Skeletal muscle satellite cell (primary cell): ENCODE measurements around the gene ZBED3.

Source experiments
- H3K27me3 ChIP-seq: 2 replicates; pipeline ENCODE4 v1.7.0; 2013; ENCODE audit warnings: low read length; ENCODE audit not compliant: control insufficient read depth, insufficient read depth
- H3K36me3 ChIP-seq: 2 replicates; pipeline ENCODE4 v1.7.0; 2013; ENCODE audit warnings: mild to moderate bottlenecking, control low read depth, low read length; ENCODE audit not compliant: insufficient read depth
- H3K4me1 ChIP-seq: 2 replicates; pipeline ENCODE4 v1.7.0; 2013; ENCODE audit warnings: low read length; ENCODE audit not compliant: control insufficient read depth, insufficient read depth
- H3K4me2 ChIP-seq: 2 replicates; pipeline ENCODE4 v1.7.0; 2013; ENCODE audit warnings: mild to moderate bottlenecking, low read length
- H3K4me3 ChIP-seq: 2 replicates; pipeline ENCODE4 v1.7.0; 2013; ENCODE audit warnings: low read length
- H3K9ac ChIP-seq: 2 replicates; pipeline ENCODE4 v1.7.0; 2013; ENCODE audit warnings: mild to moderate bottlenecking, low read depth, low read length, moderate library complexity
- H3K9me3 ChIP-seq: replicated peaks from 2 replicates; pipeline ENCODE4 v1.7.0; 2013; ENCODE audit warnings: mild to moderate bottlenecking, control low read depth, low read length

ZBED3 gene

GRCh38 chr5:77076961-77077828 lies 9.9 kb downstream of the ZBED3 start:
- no peaks in the 10 kb centered on the region for H3K36me3 ChIP-seq
- H3K4me1 ChIP-seq: peaks cover 9% of the 10 kb centered on the region
- peak overlapping the region; percentile 74 for H3K9ac ChIP-seq
- H3K4me3 ChIP-seq: peak overlapping the region; percentile 72
- H3K9me3 ChIP-seq: no peaks in the 10 kb centered on the region
- no peaks in the 10 kb centered on the region for H3K27me3 ChIP-seq
- H3K4me2 ChIP-seq: peak overlapping the region; percentile 92

GRCh38 chr5:77074745-77075144 lies 12.3 kb downstream of the ZBED3 start:
- H3K4me1 ChIP-seq: peaks cover 9% of the 10 kb centered on the region
- no peak overlapping the region for H3K4me3 ChIP-seq
- no peaks in the 10 kb centered on the region for H3K36me3 ChIP-seq
- H3K4me2 ChIP-seq: no peak overlapping the region
- H3K9me3 ChIP-seq: no peaks in the 10 kb centered on the region
- H3K9ac ChIP-seq: no peak overlapping the region
- H3K27me3 ChIP-seq: no peaks in the 10 kb centered on the region

- Histone ChIP-seq H3K4me3 (no peak overlapping the region), H3K4me2 (no peak overlapping the region), H3K36me3 (no peaks in the 10 kb centered on the region), H3K4me1 (peaks cover 9% of the 10 kb centered on the region), H3K27me3 (no peaks in the 10 kb centered on the region), H3K9me3 (no peaks in the 10 kb centered on the region), H3K9ac (no peak overlapping the region)
Measured at GRCh38 chr5:77073667-77074066, 13.4 kb downstream of the ZBED3 start.

- Histone ChIP-seq H3K9ac (no peak overlapping the region), H3K4me3 (no peak overlapping the region), H3K4me2 (no peak overlapping the region), H3K4me1 (peaks cover 6% of the 10 kb centered on the region), H3K9me3 (no peaks in the 10 kb centered on the region), H3K36me3 (peaks cover 19% of the 10 kb centered on the region), H3K27me3 (no peaks in the 10 kb centered on the region)
Measured at GRCh38 chr5:77066823-77067442, 20.2 kb downstream of the ZBED3 start.

GRCh38 chr5:77066184-77066583 lies 20.9 kb downstream of the ZBED3 start:
- no peaks in the 10 kb centered on the region for H3K27me3 ChIP-seq
- no peak overlapping the region for H3K4me3 ChIP-seq
- H3K9me3 ChIP-seq: no peaks in the 10 kb centered on the region
- H3K4me1 ChIP-seq: peaks cover 6% of the 10 kb centered on the region
- no peak overlapping the region for H3K4me2 ChIP-seq
- H3K9ac ChIP-seq: no peak overlapping the region
- H3K36me3 ChIP-seq: peaks cover 26% of the 10 kb centered on the region

GRCh38 chr5:77065256-77065655 lies 21.8 kb downstream of the ZBED3 start:
- no peaks in the 10 kb centered on the region for H3K27me3 ChIP-seq
- H3K4me2 ChIP-seq: no peak overlapping the region
- no peaks in the 10 kb centered on the region for H3K9me3 ChIP-seq
- H3K4me1 ChIP-seq: peaks cover 6% of the 10 kb centered on the region
- peaks cover 35% of the 10 kb centered on the region for H3K36me3 ChIP-seq
- H3K9ac ChIP-seq: no peak overlapping the region
- H3K4me3 ChIP-seq: no peak overlapping the region

GRCh38 chr5:77064040-77064439 lies 23.0 kb downstream of the ZBED3 start:
- Histone ChIP-seq H3K4me3 (no peak overlapping the region), H3K9ac (no peak overlapping the region), H3K27me3 (no peaks in the 10 kb centered on the region), H3K4me2 (no peak overlapping the region), H3K4me1 (peaks cover 6% of the 10 kb centered on the region), H3K36me3 (peaks cover 47% of the 10 kb centered on the region), H3K9me3 (no peaks in the 10 kb centered on the region)

GRCh38 chr5:77046416-77047073 lies 40.5 kb downstream of the ZBED3 start:
- Histone ChIP-seq H3K36me3 (peaks cover 40% of the 10 kb centered on the region), H3K27me3 (no peaks in the 10 kb centered on the region), H3K4me2 (no peak overlapping the region), H3K4me1 (no peaks in the 10 kb centered on the region), H3K4me3 (no peak overlapping the region), H3K9ac (no peak overlapping the region), H3K9me3 (no peaks in the 10 kb centered on the region)

GRCh38 chr5:77035950-77036349 lies 51.1 kb downstream of the ZBED3 start:
- peaks cover 10% of the 10 kb centered on the region for H3K4me1 ChIP-seq
- no peak overlapping the region for H3K9ac ChIP-seq
- no peaks in the 10 kb centered on the region for H3K9me3 ChIP-seq
- H3K27me3 ChIP-seq: no peaks in the 10 kb centered on the region
- H3K4me2 ChIP-seq: no peak overlapping the region
- peaks cover 32% of the 10 kb centered on the region for H3K36me3 ChIP-seq
- no peak overlapping the region for H3K4me3 ChIP-seq

- Histone ChIP-seq H3K4me1 (peaks cover 11% of the 10 kb centered on the region), H3K9ac (no peak overlapping the region), H3K4me3 (no peak overlapping the region), H3K9me3 (no peaks in the 10 kb centered on the region), H3K36me3 (peaks cover 19% of the 10 kb centered on the region), H3K27me3 (no peaks in the 10 kb centered on the region), H3K4me2 (no peak overlapping the region)
Measured at GRCh38 chr5:77033338-77033737, 53.7 kb downstream of the ZBED3 start.

GRCh38 chr5:77032635-77033034 lies 54.5 kb downstream of the ZBED3 start:
- Histone ChIP-seq H3K4me1 (peaks cover 11% of the 10 kb centered on the region), H3K4me3 (no peak overlapping the region), H3K9me3 (no peaks in the 10 kb centered on the region), H3K9ac (no peak overlapping the region), H3K4me2 (no peak overlapping the region), H3K36me3 (peaks cover 14% of the 10 kb centered on the region), H3K27me3 (no peaks in the 10 kb centered on the region)
